Trophoblast cell (in vitro differentiated cells and primary cell): ENCODE results near the gene DGKB.

Experiments
- DNase-seq, 2 donors: peaks; one replicate each; pipeline ENCODE4 v3.0.0-alpha.2; 2016
- H2AFZ ChIP-seq: 2 replicates; pipeline ENCODE4 v1.6.1; 2013; ENCODE audit warnings: low read length, moderate library complexity, mild to moderate bottlenecking; ENCODE audit not compliant: insufficient read depth, poor library complexity
- H2AK5ac ChIP-seq: 2 replicates; pipeline ENCODE4 v1.6.1; 2013; ENCODE audit warnings: mild to moderate bottlenecking, low read length
- H2BK120ac ChIP-seq: 2 replicates; pipeline ENCODE4 v1.6.1; 2013; ENCODE audit warnings: low read length, mild to moderate bottlenecking, moderate library complexity; ENCODE audit not compliant: insufficient read depth, poor library complexity
- H2BK12ac ChIP-seq: 2 replicates; pipeline ENCODE4 v1.6.1; 2013; ENCODE audit warnings: mild to moderate bottlenecking, low read length, moderate library complexity
- H2BK5ac ChIP-seq: 2 replicates; pipeline ENCODE4 v1.6.1; 2013; ENCODE audit warnings: low read length, low read depth, moderate library complexity, mild to moderate bottlenecking; ENCODE audit not compliant: poor library complexity
- H3K14ac ChIP-seq: 2 replicates; pipeline ENCODE4 v1.6.1; 2013; ENCODE audit warnings: mild to moderate bottlenecking, low read length
- H3K18ac ChIP-seq: 2 replicates; pipeline ENCODE4 v1.6.1; 2013; ENCODE audit warnings: mild to moderate bottlenecking, low read length
- H3K23ac ChIP-seq: 2 replicates; pipeline ENCODE4 v1.6.1; 2013; ENCODE audit warnings: low read length
- H3K27ac ChIP-seq: 2 replicates; pipeline ENCODE4 v1.5.1; 2013; ENCODE audit warnings: low read depth, mild to moderate bottlenecking, inconsistent platforms, low read length, moderate library complexity
- H3K27me3 ChIP-seq: 2 replicates; pipeline ENCODE4 v1.6.1; 2013; ENCODE audit warnings: inconsistent platforms, mild to moderate bottlenecking, low read length, moderate library complexity; ENCODE audit not compliant: insufficient read depth
- H3K36me3 ChIP-seq, 2 experiments: 1 replicate in 1 of 2; 2 replicates in 1 of 2; pipeline ENCODE4 v1.6.1; 2013; ENCODE audit warnings: low read length in 2 of 2, mild to moderate bottlenecking in 2 of 2, moderate library complexity in 1 of 2; ENCODE audit not compliant: insufficient read depth in 2 of 2, control insufficient read depth in 1 of 2
- H3K4ac ChIP-seq: 2 replicates; pipeline ENCODE4 v1.6.1; 2013; ENCODE audit warnings: low read depth, mild to moderate bottlenecking, low read length, moderate library complexity
- H3K4me1 ChIP-seq, 2 experiments: 1 replicate in 1 of 2; 2 replicates in 1 of 2; pipeline ENCODE4 v1.6.1; 2013; ENCODE audit warnings: low read length in 2 of 2, mild to moderate bottlenecking in 2 of 2, moderate library complexity in 1 of 2; ENCODE audit not compliant: insufficient read depth in 2 of 2, control insufficient read depth in 1 of 2
- H3K4me2 ChIP-seq: 2 replicates; pipeline ENCODE4 v1.6.1; 2013; ENCODE audit warnings: inconsistent platforms, mild to moderate bottlenecking, low read length, moderate library complexity
- H3K4me3 ChIP-seq: 2 replicates; pipeline ENCODE4 v1.5.1; 2013; ENCODE audit warnings: mild to moderate bottlenecking, low read depth, low read length, inconsistent platforms
- H3K79me1 ChIP-seq: one replicate; pipeline ENCODE4 v1.6.1; 2013; ENCODE audit warnings: low read length
- H3K79me2 ChIP-seq: 2 replicates; pipeline ENCODE4 v1.6.1; 2013; ENCODE audit warnings: low read length, mild to moderate bottlenecking; ENCODE audit not compliant: control insufficient read depth, insufficient read depth, poor library complexity
- H3K9ac ChIP-seq: 2 replicates; pipeline ENCODE4 v1.6.1; 2013; ENCODE audit warnings: mild to moderate bottlenecking, low read length
- H3K9me3 ChIP-seq: 2 replicates; pipeline ENCODE4 v1.6.1; 2013; ENCODE audit warnings: low read depth, mild to moderate bottlenecking, control low read depth, inconsistent platforms, low read length; ENCODE audit not compliant: insufficient read depth
- H4K12ac ChIP-seq: 2 replicates; pipeline ENCODE4 v1.6.1; 2013; ENCODE audit warnings: low read depth, mild to moderate bottlenecking, low read length, moderate library complexity
- H4K8ac ChIP-seq: 2 replicates; pipeline ENCODE4 v1.6.1; 2013; ENCODE audit warnings: low read depth, mild to moderate bottlenecking, low read length, moderate library complexity
- H4K91ac ChIP-seq: one replicate; pipeline ENCODE4 v1.6.1; 2013; ENCODE audit warnings: low read depth, mild to moderate bottlenecking, low read length, moderate library complexity
- WGBS: extraction: QIAGEN DNeasy Blood & Tissue Kit; methylation state at CpG from one replicate; pipeline ENCODE4 v1.1.7; 2013; ENCODE audit warnings: missing lambda C conversion rate; ENCODE audit not compliant: insufficient read length, insufficient coverage; ENCODE audit errors: extremely low coverage; 5-methylcytosine and 5-hydroxymethylcytosine counted together

DGKB gene

GRCh38 chr7:14209896-14210484 is 692.6 kb downstream of the DGKB start:
- H4K8ac ChIP-seq: no peak overlapping the region
- H4K91ac ChIP-seq: no peak overlapping the region
- no CpG with 5 or more reads among the region's 1 CpG for WGBS
- H3K23ac ChIP-seq: no peak overlapping the region
- no peaks in the 10 kb centered on the region for H3K79me1 ChIP-seq
- H3K79me2 ChIP-seq: no peaks in the 10 kb centered on the region
- H3K4me2 ChIP-seq: no peak overlapping the region
- no peak for DNase-seq
- no peak overlapping the region for H2BK12ac ChIP-seq
- H3K14ac ChIP-seq: no peak overlapping the region
- H2BK120ac ChIP-seq: no peak overlapping the region
- no peak overlapping the region for H2AK5ac ChIP-seq
- H3K9me3 ChIP-seq: no peaks in the 10 kb centered on the region
- no peaks in the 10 kb centered on the region for H3K4me1 ChIP-seq
- H2AFZ ChIP-seq: no peak overlapping the region
- no peak overlapping the region for H4K12ac ChIP-seq
- H3K36me3 ChIP-seq: no peaks in the 10 kb centered on the region
- no peak overlapping the region for H3K27ac ChIP-seq
- H3K4ac ChIP-seq: no peak overlapping the region
- no peak overlapping the region for H3K9ac ChIP-seq
- H3K27me3 ChIP-seq: no peaks in the 10 kb centered on the region
- no peak overlapping the region for H3K4me3 ChIP-seq
- H2BK5ac ChIP-seq: no peak overlapping the region
- no peak overlapping the region for H3K18ac ChIP-seq

- Histone ChIP-seq H3K4me2 (no peak overlapping the region), H3K18ac (no peak overlapping the region), H3K4me3 (no peak overlapping the region), H3K36me3 (no peaks in the 10 kb centered on the region), H2AFZ (no peak overlapping the region), H2AK5ac (no peak overlapping the region), H3K23ac (no peak overlapping the region), H2BK120ac (no peak overlapping the region), H4K12ac (no peak overlapping the region), H3K9ac (no peak overlapping the region), H3K9me3 (no peaks in the 10 kb centered on the region), H3K79me1 (no peaks in the 10 kb centered on the region), H2BK5ac (no peak overlapping the region), H3K79me2 (no peaks in the 10 kb centered on the region), H3K27me3 (no peaks in the 10 kb centered on the region), H3K4me1 (no peaks in the 10 kb centered on the region), H2BK12ac (no peak overlapping the region), H3K27ac (no peak overlapping the region), H4K91ac (no peak overlapping the region), H3K4ac (no peak overlapping the region), H3K14ac (no peak overlapping the region), H4K8ac (no peak overlapping the region)
- DNase-seq: no peak
Observed at GRCh38 chr7:14207711-14208110, 694.8 kb downstream of the DGKB start.

GRCh38 chr7:14207138-14207537 is 695.4 kb downstream of the DGKB start:
- no peak overlapping the region for H3K27ac ChIP-seq
- WGBS: no CpG with 5 or more reads among the region's 4 CpGs

GRCh38 chr7:14206121-14206520 is 696.4 kb downstream of the DGKB start:
- Histone ChIP-seq H3K9ac (no peak overlapping the region), H3K27me3 (no peaks in the 10 kb centered on the region), H3K18ac (no peak overlapping the region), H3K27ac (no peak overlapping the region), H3K4me2 (no peak overlapping the region), H3K9me3 (no peaks in the 10 kb centered on the region), H4K12ac (no peak overlapping the region), H2AFZ (no peak overlapping the region), H3K23ac (no peak overlapping the region), H2AK5ac (no peak overlapping the region), H3K79me1 (no peaks in the 10 kb centered on the region), H2BK12ac (no peak overlapping the region), H3K4me3 (no peak overlapping the region), H3K4ac (no peak overlapping the region), H4K8ac (no peak overlapping the region), H3K79me2 (no peaks in the 10 kb centered on the region), H2BK5ac (no peak overlapping the region), H3K4me1 (no peaks in the 10 kb centered on the region), H4K91ac (no peak overlapping the region), H2BK120ac (no peak overlapping the region), H3K36me3 (no peaks in the 10 kb centered on the region), H3K14ac (no peak overlapping the region)
- no CpG with 5 or more reads among the region's 1 CpG for WGBS
- no peak for DNase-seq

More at GRCh38 chr7:14207138-14207537, 695.4 kb downstream of the DGKB start:
- Histone ChIP-seq H3K36me3 (no peaks in the 10 kb centered on the region), H3K9ac (peak overlapping the region; percentile 16), H3K4me2 (no peak overlapping the region), H4K12ac (no peak overlapping the region), H4K91ac (no peak overlapping the region), H3K23ac (peak overlapping the region; percentile 80), H3K14ac (no peak overlapping the region), H3K4me3 (no peak overlapping the region), H2AK5ac (no peak overlapping the region), H2BK12ac (no peak overlapping the region), H3K79me2 (no peaks in the 10 kb centered on the region), H3K18ac (no peak overlapping the region), H2BK5ac (no peak overlapping the region), H3K4me1 (no peaks in the 10 kb centered on the region), H3K4ac (no peak overlapping the region), H4K8ac (no peak overlapping the region), H3K9me3 (no peaks in the 10 kb centered on the region), H3K79me1 (no peaks in the 10 kb centered on the region), H2BK120ac (no peak overlapping the region), H2AFZ (no peak overlapping the region), H3K27me3 (no peaks in the 10 kb centered on the region)
- DNase-seq: no peak
